ENCODE data around the gene RWDD1.

GRCh38 chr6:116596815-116597214 is 25.5 kb downstream of the RWDD1 start:
- TF ChIP-seq POLR2AphosphoS5 (IDR thresholded peaks at IDR 0.05; ENCODE audit: low read depth, low read length) (no peak), REST (IDR thresholded peaks at IDR 0.05; ENCODE audit: insufficient read depth in 1 of 2, low read depth in 2 of 2, low read length in 2 of 2) (peak; percentile 89 to 97), SIN3A (IDR thresholded peaks at IDR 0.05; ENCODE audit: borderline replicate concordance, insufficient read depth, low read length) (no peak), FOXP2 (optimal IDR thresholded peaks at IDR 0.05; ENCODE audit: borderline replicate concordance, extremely low read depth, extremely low read length, insufficient read depth) (no peak), TAF1 (IDR thresholded peaks at IDR 0.05; ENCODE audit: borderline replicate concordance, insufficient read depth, low read length) (no peak)

All from PFSK-1 (cell line).